Astrocyte of the cerebellum (primary cell): ENCODE data around the gene BRD8.

Experiments used
- DNase-seq: peaks from one replicate; pipeline ENCODE4 v3.0.0-alpha.2; 2011; ENCODE audit warnings: low read depth
- H3K4me3 ChIP-seq: 2 replicates; pipeline ENCODE4 v1.5.1; 2011; ENCODE audit warnings: mild to moderate bottlenecking, low read depth, low read length, moderate library complexity
- CTCF ChIP-seq: IDR thresholded peaks from 2 replicates; pipeline ENCODE4 v1.5.1; 2012; ENCODE audit warnings: low read length, low read depth, moderate library complexity, mild to moderate bottlenecking; ENCODE audit errors: missing control alignments
- in situ Hi-C: cut with HindIII; loops from 2 replicates; pipeline ENCODE4 v1.10.0; 2017; ENCODE audit warnings: low sequenced_read_pairs

Gene BRD8

GRCh38 chr5:138095100-138095907 is 83.1 kb downstream of the BRD8 start:
- in situ Hi-C loops = no loop called here
- no peak for DNase-seq
- TF ChIP-seq CTCF = no peak
- H3K4me3 ChIP-seq = no peak overlapping the region

- H3K4me3 ChIP-seq = no peak overlapping the region
- in situ Hi-C loops = no loop called here
- TF ChIP-seq CTCF = no peak
- DNase-seq = no peak
These were observed 85.4 kb downstream of the BRD8 start for GRCh38 chr5:138093036-138093435.

GRCh38 chr5:138092301-138092700 is 86.1 kb downstream of the BRD8 start:
- H3K4me3 ChIP-seq = no peak overlapping the region
- no peak for TF ChIP-seq CTCF

GRCh38 chr5:138091685-138092084 is 86.7 kb downstream of the BRD8 start:
- no peak for TF ChIP-seq CTCF
- no peak for DNase-seq
- in situ Hi-C loops = no loop called here

More at GRCh38 chr5:138092301-138092700, 86.1 kb downstream of the BRD8 start:
- in situ Hi-C loops = no loop called here
- DNase-seq = no peak

More at GRCh38 chr5:138091685-138092084, 86.7 kb downstream of the BRD8 start:
- H3K4me3 ChIP-seq = no peak overlapping the region
